EL (cell line): Measurements from ENCODE around the gene INPP5F.
"Not testable (repeated sequence)": the region's sequence is repeated elsewhere in the genome, so short reads cannot be mapped to it uniquely, and the experiment has no call there.

Experiments used
- DNase-seq: peaks from one replicate; pipeline ENCODE4 v3.0.0-alpha.2; 2016

The INPP5F gene

DNA sequence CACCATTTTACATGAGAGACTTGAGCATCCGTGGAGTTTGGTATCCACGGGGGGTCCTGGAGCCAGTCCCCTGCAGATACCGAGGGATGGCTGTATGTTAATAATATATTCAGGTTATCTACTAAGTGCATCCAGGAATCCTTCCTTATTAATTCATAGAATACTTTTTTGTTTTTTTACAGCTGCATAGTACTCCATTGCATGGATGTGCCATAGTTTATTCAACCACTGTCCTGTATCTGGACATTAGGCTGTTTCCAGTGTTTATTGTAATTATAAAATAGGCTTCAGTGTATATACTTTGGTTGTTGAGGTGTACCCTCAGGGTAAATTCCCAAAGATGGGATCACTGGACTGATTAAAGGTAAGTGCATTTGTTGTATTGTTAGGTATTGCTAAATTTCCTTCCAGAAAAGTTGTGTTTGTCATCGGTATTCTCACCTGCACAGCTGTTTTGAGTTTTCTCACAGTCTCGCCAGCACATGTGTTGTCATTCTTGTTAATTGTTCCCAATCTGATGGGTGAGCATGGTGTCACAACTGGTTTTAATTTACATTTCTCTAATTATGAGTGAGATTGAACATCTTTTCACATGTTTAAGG lies 55.1 kb downstream of the INPP5F start:
- DNase-seq = no peak

DNA sequence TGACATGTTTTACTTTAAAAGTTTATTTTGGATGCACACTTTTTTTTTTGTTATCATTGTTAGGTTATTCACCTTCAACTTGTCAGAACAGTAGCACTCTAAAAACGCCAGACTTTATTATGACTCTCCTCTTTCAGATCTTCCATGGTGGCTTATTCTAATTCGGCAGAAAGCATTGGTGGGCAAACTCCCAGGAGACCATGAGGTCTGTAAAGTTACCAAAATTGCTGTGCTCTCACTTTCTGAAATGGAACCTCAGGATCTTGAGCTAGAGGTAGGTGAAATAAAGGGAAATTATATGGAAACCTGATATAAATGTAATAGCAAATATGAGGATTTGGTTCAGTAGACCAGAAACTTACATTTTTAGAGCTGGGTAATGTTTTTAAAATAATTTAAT lies 55.6 kb downstream of the INPP5F start:
- DNase-seq = no peak

- DNase-seq = no peak
Measured at GRCh38 chr10:119782981-119783664, 57.3 kb downstream of the INPP5F start.

DNA sequence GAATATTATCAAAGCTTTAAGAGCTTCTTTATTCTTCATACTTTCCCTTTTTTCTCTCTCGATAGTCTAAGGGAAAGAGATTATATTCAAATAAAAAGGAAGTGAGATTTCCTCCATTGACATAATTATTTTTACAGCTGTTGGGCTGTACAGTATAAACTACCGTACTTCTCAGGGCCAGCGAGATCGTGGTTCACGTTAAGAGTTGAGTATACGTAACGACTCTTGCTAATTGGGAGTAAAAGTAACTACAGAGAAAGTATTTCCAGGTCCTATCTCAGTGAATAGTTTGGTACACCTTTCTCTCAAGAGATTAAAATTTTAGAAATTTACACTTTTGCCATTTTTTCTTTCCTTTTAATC lies 57.8 kb downstream of the INPP5F start:
- no peak for DNase-seq

GRCh38 chr10:119784340-119785067 lies 58.7 kb downstream of the INPP5F start:
- DNase-seq = no peak

- DNase-seq = no peak
Measured at GRCh38 chr10:119786117-119786769, 60.4 kb downstream of the INPP5F start.

DNA sequence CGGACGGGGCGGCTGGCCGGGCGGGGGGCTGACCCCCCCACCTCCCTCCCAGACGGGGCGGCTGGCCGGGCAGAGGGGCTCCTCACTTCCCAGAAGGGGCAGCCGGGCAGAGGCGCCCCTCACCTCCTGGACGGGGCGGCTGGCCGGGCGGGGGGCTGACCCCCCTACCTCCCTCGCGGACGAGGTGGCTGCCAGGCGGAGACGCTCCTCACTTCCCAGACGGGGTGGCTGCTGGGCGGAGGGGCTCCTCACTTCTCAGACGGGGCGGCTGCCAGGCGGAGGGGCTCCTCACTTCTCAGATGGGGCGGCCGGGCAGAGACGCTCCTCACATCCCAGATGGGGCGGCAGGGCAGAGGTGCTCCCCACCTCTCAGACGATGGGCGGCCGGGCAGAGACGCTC lies 69.3 kb downstream of the INPP5F start:
- not testable (repeated sequence) for DNase-seq

DNA sequence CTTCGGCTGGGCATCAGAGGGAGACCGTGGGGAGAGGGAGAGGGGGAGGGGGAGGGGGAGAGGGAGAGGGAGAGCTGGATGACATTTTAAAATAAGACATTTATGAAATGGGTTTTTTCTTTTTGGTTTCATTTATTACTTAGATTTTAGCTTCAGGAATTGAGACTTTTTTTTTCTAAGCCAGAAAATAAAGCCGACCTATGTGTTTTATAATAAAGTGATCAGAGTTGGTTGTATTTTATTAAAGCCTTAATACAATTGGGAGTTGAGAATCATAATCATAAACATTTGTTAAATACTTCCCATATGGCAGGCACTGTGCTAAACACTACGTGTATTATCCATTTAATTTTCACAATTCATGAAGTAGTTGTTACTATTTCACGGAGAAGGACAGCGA lies 70.2 kb downstream of the INPP5F start:
- DNase-seq = no peak

DNA sequence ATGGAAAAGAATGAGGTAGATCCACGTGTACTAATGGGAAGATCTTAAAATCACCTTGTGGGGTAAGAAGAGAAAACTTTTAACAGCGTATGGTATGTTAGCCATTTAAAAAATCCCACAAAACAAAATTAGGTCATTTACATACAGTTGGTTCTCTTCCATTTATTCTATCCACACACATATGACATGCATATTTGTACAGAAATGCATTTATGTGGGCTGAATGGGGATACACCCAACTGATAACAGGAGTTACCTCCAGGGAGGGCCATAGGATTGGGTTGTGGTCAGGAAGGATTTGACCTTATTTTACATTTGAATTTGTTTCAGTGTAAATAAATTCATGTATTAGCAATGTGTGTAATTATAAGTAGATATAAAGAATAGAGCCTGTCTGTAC lies 75.3 kb downstream of the INPP5F start:
- DNase-seq = no peak

- no peak for DNase-seq
Measured at GRCh38 chr10:119801998-119802538, 76.2 kb downstream of the INPP5F start.

- DNase-seq = peak; percentile 73
Measured at GRCh38 chr10:119803264-119803663, 77.4 kb downstream of the INPP5F start.

- DNase-seq = no peak
Measured at GRCh38 chr10:119805702-119806230, 79.9 kb downstream of the INPP5F start.

DNA sequence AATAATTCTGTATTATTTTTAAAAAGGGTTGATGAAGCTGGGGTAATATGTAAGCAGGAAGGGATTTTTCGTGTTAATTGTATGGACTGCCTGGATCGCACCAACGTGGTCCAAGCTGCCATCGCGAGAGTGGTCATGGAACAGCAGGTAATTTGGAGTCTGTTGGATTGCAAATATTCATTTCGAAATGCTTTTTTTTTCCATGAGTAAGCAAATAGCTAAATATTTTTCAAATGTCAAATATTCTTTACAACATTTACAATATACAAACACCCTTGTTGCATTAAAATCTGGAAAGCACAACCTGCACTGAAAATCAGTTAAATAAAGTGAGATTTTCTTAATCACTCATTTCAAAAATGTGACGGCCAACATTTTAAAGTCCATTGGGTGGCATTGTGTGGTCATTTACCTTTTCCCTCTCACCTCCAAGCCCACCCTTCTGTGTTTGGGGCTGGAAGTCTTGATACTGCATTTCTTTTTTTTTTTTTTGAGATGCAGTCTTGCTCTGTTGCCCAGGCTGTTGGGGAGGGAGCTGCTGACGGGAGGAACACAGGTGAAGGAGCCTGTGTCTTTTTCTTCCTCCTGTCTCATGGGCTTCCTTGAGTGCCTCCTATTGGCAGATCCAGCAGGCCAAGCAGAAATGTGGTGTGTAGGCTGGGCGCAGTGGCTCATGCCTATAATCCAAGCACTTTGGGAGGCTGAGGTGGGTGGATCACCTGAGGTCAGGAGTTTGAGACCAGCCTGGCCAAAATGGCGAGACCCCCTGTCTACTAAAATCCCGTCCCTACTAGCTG lies 80.7 kb downstream of the INPP5F start:
- DNase-seq = no peak

DNA sequence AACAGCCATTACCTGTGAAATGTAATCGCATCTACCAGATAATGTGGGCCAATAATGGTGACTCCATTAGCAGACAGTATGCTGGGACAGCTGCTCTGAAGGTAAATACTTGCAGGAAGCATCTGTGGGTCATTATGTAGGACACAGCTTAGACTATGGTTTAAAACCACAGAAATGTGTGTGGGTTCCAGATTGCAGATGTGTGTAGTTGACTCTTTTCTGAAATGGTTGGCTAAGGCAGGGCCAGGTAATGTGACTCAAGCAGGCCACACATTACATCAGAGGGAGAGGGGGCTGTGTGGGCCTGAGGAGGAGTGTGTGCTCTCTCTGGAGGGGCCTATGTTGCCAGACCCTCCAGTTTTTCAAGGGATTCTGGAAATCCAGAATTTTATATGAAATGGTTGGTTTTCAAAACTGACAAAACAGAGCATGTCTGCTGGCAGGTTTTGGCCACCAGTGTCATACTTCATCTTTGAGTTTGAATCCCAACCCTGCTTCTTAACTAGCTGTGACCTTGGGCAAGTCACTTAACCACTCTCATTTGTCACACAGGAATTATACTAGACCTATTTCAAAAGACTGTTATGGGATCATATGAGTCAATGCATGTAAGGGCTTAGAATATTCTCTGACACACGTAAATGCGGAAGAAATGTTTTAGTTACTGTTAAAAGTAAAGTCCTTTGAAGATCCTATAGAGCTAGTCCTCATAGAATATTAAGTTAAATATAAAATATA lies 82.3 kb downstream of the INPP5F start:
- DNase-seq = peak; percentile 70

DNA sequence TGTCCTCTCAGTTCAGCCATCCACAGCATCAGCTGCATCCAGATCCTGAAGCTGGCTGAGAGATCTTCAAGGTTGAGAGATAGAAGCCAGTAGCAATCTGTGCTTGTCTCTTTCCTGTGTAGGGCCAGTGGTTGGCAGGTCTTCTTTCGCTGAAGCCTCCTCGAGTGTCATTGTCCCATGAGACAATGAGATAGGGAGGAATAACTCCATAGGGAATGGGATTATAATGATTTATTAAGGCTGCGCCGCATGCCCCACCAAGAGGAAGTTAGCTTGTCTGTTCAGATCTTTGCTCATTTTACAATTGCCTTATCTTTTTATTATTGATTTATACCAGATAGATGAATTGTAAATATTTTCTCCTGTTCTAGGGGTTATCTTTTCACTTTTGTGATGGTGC lies 85.3 kb downstream of the INPP5F start:
- DNase-seq = no peak

GRCh38 chr10:119812684-119813083 lies 86.8 kb downstream of the INPP5F start:
- DNase-seq = no peak

- DNase-seq = no peak
Measured at GRCh38 chr10:119815671-119816070, 89.8 kb downstream of the INPP5F start.

GRCh38 chr10:119817991-119818888 lies 92.4 kb downstream of the INPP5F start:
- peak; percentile 6 for DNase-seq

- DNase-seq = no peak
Measured at GRCh38 chr10:119818889-119819270, 93.0 kb downstream of the INPP5F start.

DNA sequence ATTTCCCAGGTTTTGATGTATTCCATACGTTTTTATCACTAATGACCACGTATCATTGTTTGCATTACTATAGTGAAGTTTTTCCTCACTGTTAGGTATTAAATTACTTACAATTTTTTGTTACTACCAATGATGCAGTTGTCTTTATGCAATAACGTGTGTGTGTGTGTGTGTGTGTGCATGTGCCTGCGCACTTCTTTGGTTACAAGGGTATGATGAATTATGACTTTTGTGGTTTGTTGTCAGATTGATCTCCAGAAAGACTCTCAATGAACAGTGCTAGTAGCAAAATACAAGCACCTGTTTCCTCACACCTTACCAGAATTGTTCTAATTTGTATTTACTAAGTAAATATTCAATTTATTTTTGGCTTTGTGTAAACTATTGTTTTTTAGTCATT lies 95.3 kb downstream of the INPP5F start:
- no peak for DNase-seq

GRCh38 chr10:119824299-119824698 lies 98.4 kb downstream of the INPP5F start:
- no peak for DNase-seq
